ENCODE measurements around the gene CD44.
"Not testable (repeated sequence)": the region's sequence is repeated elsewhere in the genome, so short reads cannot be mapped to it uniquely, and the experiment has no call there.

The CD44 gene

GRCh38 chr11:35138943-35139721 lies at the start of gene CD44:
TSS of gene CD44 (plus strand) at chr11:35139171. CDS start at chr11:35139304, 133 bp downstream.
- peak; percentile 26 for DNase-seq

- no peak for DNase-seq
Measured at GRCh38 chr11:35089666-35090065, 49.3 kb upstream of the CD44 start.

- DNase-seq, result no peak
Measured at GRCh38 chr11:35090125-35090524, 48.8 kb upstream of the CD44 start.

GRCh38 chr11:35090991-35091390 lies 48.0 kb upstream of the CD44 start:
- DNase-seq, result not testable (repeated sequence)

- no peak for DNase-seq
Measured at GRCh38 chr11:35096723-35097122, 42.2 kb upstream of the CD44 start.

- no peak for DNase-seq
Measured at GRCh38 chr11:35097814-35098455, 41.0 kb upstream of the CD44 start.

- no peak for DNase-seq
Measured at GRCh38 chr11:35098855-35099254, 40.1 kb upstream of the CD44 start.

- no peak for DNase-seq
Measured at GRCh38 chr11:35099278-35100012, 39.5 kb upstream of the CD44 start.

GRCh38 chr11:35100013-35100383 lies 39.0 kb upstream of the CD44 start:
- no peak for DNase-seq

- DNase-seq, result no peak
Measured at GRCh38 chr11:35101223-35101622, 37.7 kb upstream of the CD44 start.

- no peak for DNase-seq
Measured at GRCh38 chr11:35102267-35102666, 36.7 kb upstream of the CD44 start.

- no peak for DNase-seq
Measured at GRCh38 chr11:35103366-35104208, 35.4 kb upstream of the CD44 start.

- DNase-seq, result no peak
Measured at GRCh38 chr11:35104655-35105054, 34.3 kb upstream of the CD44 start.

- DNase-seq, result no peak
Measured at GRCh38 chr11:35105319-35106079, 33.5 kb upstream of the CD44 start.

- no peak for DNase-seq
Measured at GRCh38 chr11:35106595-35106994, 32.4 kb upstream of the CD44 start.

GRCh38 chr11:35107861-35108260 lies 31.1 kb upstream of the CD44 start:
- no peak for DNase-seq

GRCh38 chr11:35108336-35108735 lies 30.6 kb upstream of the CD44 start:
- not testable (repeated sequence) for DNase-seq

GRCh38 chr11:35109041-35109440 lies 29.9 kb upstream of the CD44 start:
- no peak for DNase-seq

- DNase-seq, result no peak
Measured at GRCh38 chr11:35109827-35110226, 29.1 kb upstream of the CD44 start.

GRCh38 chr11:35111161-35112055 lies 27.6 kb upstream of the CD44 start:
- peak; percentile 69 for DNase-seq
